Brain microvascular endothelial cell (primary cell): Measurements from ENCODE around the gene CSPG4.
"Not testable (repeated sequence)": the region's sequence is repeated elsewhere in the genome, so short reads cannot be mapped to it uniquely, and the experiment has no call there.

Source experiments
- DNase-seq: peaks from one replicate; pipeline ENCODE4 v3.0.0-alpha.2; 2020
- H3K27ac ChIP-seq: fragments of 250-450 bp; sonication (Bioruptor Pico); 2 replicates; pipeline ENCODE4 v1.5.1; 2020; ENCODE audit warnings: mild to moderate bottlenecking, moderate library complexity
- H3K27me3 ChIP-seq: fragments of 250-450 bp; sonication (Bioruptor Pico); replicated peaks from 2 replicates; pipeline ENCODE4 v1.5.1; 2020; ENCODE audit warnings: mild to moderate bottlenecking
- H3K36me3 ChIP-seq: fragments of 250-450 bp; sonication (Bioruptor Pico); replicated peaks from 2 replicates; pipeline ENCODE4 v1.5.1; 2020; ENCODE audit warnings: mild to moderate bottlenecking
- H3K4me3 ChIP-seq: 2 replicates; pipeline ENCODE4 v1.5.1; 2011; ENCODE audit warnings: low read depth, mild to moderate bottlenecking, control low read depth, low read length, moderate library complexity
- in situ Hi-C: cut with HindIII; loops from 2 replicates; pipeline ENCODE4 v1.10.0; 2017; ENCODE audit warnings: low sequenced_read_pairs, low pct_ligation_motif_present
- TF ChIP-seq, protein P1 (sequence below): IDR thresholded peaks from 2 replicates; pipeline ENCODE4 v1.5.1; 2011; ENCODE audit warnings: low read depth, mild to moderate bottlenecking, moderate library complexity, low read length, control low read depth, inconsistent platforms; ENCODE audit errors: missing control alignments

The CSPG4 gene

DNA sequence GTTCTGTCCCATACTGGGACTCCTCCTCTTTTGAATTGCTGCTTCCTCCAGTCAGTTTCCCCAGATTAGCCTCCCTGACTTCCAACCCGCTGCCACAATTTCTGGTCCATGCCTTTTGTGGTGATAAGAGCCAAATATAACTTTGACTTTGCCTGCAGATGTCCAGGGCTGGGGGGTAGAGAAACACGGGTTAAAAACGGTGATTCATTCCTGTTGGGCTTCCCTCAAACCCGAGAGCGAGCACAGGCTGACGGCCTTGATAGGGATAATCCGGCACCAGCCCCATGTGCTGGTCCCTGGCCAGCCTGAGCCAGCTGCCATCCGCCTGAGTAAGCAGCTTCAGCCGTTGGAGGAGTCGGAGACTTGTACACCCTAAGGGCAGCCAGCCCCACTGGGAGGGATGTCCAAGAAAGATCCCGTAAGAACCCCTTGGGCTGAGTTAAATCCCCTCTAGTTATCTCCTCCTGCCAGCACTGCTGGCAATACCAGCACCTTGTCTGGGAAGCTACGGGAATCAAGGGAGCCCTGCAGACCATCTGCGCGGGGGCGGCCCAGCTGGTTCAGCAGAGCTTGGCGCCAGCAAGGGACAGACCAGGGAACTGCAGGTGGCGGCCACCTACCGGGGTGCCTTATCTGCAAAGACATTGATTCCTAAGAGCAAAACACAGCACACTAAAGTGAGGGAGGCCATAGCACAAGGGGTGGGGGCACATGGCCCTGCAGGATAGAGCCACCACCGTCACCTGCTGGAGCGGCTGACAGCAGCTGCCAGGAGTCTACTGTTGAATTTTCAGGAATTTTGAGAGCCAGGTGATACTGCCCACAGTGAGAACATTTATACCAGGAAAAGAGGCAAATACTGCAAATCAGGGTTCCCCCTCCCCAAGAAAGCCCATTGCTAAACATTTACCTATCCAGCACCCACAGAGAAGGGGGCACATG lies 18.1 kb downstream of the CSPG4 start:
- peak overlapping the region; percentile 59 for H3K27ac ChIP-seq
- H3K36me3 ChIP-seq, result peaks cover 5% of the 10 kb centered on the region
- peak; percentile 89 for DNase-seq
- TF ChIP-seq, protein P1, sequence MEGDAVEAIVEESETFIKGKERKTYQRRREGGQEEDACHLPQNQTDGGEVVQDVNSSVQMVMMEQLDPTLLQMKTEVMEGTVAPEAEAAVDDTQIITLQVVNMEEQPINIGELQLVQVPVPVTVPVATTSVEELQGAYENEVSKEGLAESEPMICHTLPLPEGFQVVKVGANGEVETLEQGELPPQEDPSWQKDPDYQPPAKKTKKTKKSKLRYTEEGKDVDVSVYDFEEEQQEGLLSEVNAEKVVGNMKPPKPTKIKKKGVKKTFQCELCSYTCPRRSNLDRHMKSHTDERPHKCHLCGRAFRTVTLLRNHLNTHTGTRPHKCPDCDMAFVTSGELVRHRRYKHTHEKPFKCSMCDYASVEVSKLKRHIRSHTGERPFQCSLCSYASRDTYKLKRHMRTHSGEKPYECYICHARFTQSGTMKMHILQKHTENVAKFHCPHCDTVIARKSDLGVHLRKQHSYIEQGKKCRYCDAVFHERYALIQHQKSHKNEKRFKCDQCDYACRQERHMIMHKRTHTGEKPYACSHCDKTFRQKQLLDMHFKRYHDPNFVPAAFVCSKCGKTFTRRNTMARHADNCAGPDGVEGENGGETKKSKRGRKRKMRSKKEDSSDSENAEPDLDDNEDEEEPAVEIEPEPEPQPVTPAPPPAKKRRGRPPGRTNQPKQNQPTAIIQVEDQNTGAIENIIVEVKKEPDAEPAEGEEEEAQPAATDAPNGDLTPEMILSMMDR, result peak; percentile 65
- H3K4me3 ChIP-seq, result no peak overlapping the region
- in situ Hi-C loops, result no loop called here
- no peaks in the 10 kb centered on the region for H3K27me3 ChIP-seq

DNA sequence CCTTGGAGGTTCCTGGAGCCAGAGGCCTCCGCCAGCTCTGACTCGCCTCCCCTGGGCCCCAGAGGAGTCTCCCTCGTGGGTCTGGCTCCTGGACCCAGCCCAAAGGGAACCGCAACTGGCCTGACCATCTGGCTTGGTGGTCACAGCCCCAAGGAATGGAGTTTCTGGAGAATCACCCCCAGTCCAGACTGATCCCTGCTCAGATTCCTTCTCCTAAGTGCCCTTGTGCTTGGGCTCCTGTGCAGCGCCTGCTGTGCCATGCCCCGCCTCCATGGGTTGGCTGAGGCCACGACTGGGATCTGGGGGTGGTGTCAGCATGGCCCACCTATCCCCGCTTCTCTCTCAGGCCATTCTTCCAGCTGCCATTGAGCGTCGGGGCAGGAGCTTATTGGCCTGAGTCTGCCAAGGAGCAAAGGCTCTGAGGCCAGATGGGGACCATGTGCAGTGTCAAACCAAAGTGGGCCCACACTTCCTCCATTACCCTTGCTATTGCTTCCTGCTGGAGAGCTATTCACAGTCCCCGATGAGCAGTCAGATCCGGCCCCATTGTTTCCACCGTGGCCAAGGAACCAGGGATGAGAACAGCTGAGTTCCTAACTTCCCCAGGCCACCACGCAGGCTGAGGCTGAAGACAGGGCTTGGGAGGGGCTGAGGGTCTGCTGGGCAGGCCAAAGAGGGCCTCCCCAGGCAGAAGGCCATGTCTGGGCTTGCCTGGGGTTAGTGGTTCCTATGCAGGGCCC lies 19.0 kb downstream of the CSPG4 start:
- TF ChIP-seq, protein P1, result no peak
- no peak for DNase-seq
- in situ Hi-C loops, result no loop called here
- Histone ChIP-seq H3K36me3 (peaks cover 8% of the 10 kb centered on the region), H3K4me3 (no peak overlapping the region), H3K27me3 (no peaks in the 10 kb centered on the region), H3K27ac (peak overlapping the region; percentile 59)

GRCh38 chr15:75693028-75693427 lies 19.6 kb downstream of the CSPG4 start:
- in situ Hi-C loops, H3K27ac ChIP-seq, DNase-seq, H3K4me3 ChIP-seq, H3K27me3 ChIP-seq: not testable (repeated sequence)
- peaks cover 14% of the 10 kb centered on the region for H3K36me3 ChIP-seq

DNA sequence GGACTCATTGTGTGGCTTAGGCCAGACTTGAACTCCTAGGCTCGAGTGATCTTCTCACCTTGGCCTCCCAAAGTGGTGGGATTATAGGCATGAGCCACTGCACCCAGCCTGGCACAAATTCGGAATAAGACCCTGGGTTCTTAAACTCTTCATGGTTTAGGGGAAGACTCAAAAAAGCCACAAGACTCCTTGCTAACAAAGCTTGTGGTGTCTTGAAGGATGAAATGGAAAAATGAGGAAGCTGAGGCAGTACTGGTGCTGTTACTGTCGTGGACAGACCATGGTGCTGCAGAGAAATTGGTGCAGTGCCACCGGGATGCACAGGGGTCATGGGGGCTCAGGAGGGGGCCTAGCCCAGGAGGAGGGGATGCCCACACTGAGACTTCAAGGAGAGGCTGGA lies 20.3 kb downstream of the CSPG4 start:
- H3K4me3 ChIP-seq, H3K27me3 ChIP-seq, DNase-seq, in situ Hi-C loops, H3K27ac ChIP-seq: not testable (repeated sequence)
- peaks cover 16% of the 10 kb centered on the region for H3K36me3 ChIP-seq

- H3K27me3 ChIP-seq, in situ Hi-C loops: not testable (repeated sequence)
- peaks cover 29% of the 10 kb centered on the region for H3K36me3 ChIP-seq
Observed at GRCh38 chr15:75689429-75689828, 23.2 kb downstream of the CSPG4 start.

GRCh38 chr15:75688831-75689230 lies 23.8 kb downstream of the CSPG4 start:
- in situ Hi-C loops, result no loop called here
- TF ChIP-seq, protein P1, result no peak
- H3K27me3 ChIP-seq, result no peaks in the 10 kb centered on the region
- peaks cover 33% of the 10 kb centered on the region for H3K36me3 ChIP-seq
- no peak overlapping the region for H3K27ac ChIP-seq
- DNase-seq, result no peak
- no peak overlapping the region for H3K4me3 ChIP-seq

More at GRCh38 chr15:75689429-75689828, 23.2 kb downstream of the CSPG4 start:
- H3K4me3 ChIP-seq, H3K27ac ChIP-seq, DNase-seq: not testable (repeated sequence)

DNA sequence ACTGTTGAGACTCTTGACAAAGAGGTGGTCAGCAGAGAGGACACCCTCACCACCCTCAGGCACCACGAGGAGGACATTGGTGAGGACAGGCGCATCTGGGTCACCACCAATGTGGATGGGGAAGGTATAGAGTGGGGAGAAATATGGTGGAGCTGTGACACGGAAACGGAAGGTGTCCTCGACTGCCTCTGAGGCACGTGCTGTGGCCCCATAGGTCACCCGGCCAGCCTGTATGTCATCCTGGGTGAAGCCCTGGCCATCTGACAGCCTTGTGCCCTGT lies 24.4 kb downstream of the CSPG4 start:
- Histone ChIP-seq H3K27ac (no peak overlapping the region), H3K27me3 (no peaks in the 10 kb centered on the region), H3K36me3 (peaks cover 33% of the 10 kb centered on the region), H3K4me3 (no peak overlapping the region)
- no peak for DNase-seq
- TF ChIP-seq, protein P1, result no peak
- in situ Hi-C loops, result no loop called here
